H54 (cell line): ENCODE measurements around the gene AASDH.

Experiments
- DNase-seq: peaks from one replicate; pipeline ENCODE4 v3.0.0; 2011; ENCODE audit warnings: low spot score, mixed read lengths; ENCODE audit not compliant: insufficient read length
- FAIRE-seq: peaks from 3 replicates; lab custom pipeline; 2011; peaks lifted over from hg19 to GRCh38; lab: Jason Lieb, UNC
- POLR2A ChIP-seq: IDR thresholded peaks from 2 replicates; pipeline ENCODE4 v1.6.1; 2011; ENCODE audit warnings: low read depth, mild to moderate bottlenecking, low read length

AASDH gene

DNA sequence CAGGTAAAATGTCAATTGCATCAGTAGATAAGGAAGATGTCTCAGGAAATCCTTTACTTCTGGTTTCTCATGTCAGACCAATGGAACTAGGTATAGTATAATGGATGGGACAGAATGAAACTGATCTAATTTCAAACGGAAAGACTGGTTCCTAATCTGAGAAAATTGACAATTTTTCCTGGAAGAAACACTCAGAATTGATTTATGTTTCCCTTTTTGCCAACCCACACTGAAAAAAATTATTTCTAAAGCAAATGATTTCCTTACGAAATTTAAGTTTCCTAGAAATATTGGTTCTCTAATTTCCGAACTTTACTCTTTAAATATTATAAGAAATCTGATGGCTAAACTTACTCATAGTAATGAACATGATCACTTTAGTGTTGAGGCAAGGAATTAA lies 29.1 kb upstream of the AASDH start:
- no peak for TF ChIP-seq POLR2A
- DNase-seq: no peak
- no peak for FAIRE-seq

DNA sequence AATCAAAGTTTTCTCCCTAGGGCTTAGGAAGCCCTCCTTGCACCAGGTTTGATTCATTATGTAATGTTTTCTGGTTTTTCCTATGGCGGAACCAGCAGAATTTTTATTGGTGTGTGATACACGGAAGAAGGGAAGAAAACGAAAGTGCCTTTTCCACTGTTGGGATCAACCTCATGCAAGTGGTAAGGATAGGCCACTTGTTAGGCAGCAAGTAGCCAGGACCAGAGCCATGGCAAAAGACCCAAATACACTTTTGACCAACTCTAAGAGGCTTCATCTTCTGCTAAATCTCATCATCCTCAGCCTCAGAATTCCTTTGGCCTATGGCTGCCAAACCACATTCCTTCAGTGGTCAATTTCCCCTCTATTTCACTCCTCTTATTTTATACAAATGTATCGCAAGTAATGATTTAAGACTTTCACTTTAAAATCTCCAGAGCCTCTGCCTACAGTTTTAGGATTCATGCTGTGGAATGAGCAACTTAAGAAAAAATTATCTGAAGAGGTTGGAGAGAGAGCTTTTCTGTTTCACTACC lies 26.9 kb upstream of the AASDH start:
- no peak for TF ChIP-seq POLR2A
- DNase-seq (no peak), FAIRE-seq (peak; percentile 84)

- FAIRE-seq (peak; percentile 90), DNase-seq (peak; percentile 15)
- TF ChIP-seq POLR2A: no peak
Observed at GRCh38 chr4:56410247-56411062, 23.2 kb upstream of the AASDH start.

DNA sequence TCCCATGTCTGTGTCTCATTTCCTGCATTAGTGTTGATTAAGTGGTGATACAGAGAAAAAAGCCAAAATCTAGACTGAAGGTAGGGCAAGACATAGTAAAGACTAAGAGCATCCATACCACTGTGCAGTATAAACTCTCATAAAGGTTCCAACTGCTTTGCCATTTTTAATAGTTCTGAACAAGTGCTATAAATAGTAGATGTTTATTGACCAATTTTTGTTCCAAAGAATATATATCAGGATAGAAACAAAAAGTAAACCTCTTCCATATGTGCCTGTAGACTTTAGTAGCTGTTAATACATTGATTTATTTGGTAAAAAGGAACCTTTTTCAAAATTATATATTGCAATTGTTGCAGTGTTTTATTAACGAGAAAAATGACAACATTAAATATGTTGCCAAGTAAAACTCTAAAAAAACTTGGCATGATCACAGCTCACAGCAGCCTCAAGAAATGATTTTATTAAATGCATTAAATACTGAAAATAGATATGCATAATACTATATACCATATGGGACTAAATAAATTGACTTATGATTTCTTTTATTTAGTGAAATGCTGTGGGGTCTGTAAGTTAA lies 22.3 kb upstream of the AASDH start:
- no peak for DNase-seq
- no peak for TF ChIP-seq POLR2A
- no peak for FAIRE-seq

- DNase-seq (no peak), FAIRE-seq (no peak)
- TF ChIP-seq POLR2A: no peak
Observed at GRCh38 chr4:56408978-56409377, 21.7 kb upstream of the AASDH start.

GRCh38 chr4:56406151-56406550 lies 18.9 kb upstream of the AASDH start:
- TF ChIP-seq POLR2A: no peak
- no peak for FAIRE-seq
- no peak for DNase-seq

DNA sequence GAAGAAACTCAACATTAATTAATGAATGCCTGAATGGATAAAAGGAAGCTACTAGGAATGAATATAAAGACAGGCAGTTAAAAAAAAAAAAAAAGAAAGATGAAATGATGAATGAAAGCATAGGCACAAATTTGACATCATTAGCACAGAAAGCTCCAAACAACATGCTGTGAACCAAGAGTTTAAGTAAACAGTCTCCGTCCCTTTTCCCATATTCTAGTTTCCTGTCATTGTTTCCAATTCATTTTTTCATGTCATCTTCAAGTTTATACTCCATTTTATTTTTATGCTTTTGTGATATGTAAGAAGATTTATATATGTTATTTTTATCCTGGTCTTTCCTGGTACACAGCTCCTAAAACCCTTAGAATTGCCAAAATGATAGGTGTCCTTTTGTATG lies 17.7 kb upstream of the AASDH start:
- TF ChIP-seq POLR2A: no peak
- DNase-seq (no peak), FAIRE-seq (no peak)

- TF ChIP-seq POLR2A: no peak
- DNase-seq: no peak
- no peak for FAIRE-seq
Observed at GRCh38 chr4:56400560-56400959, 13.3 kb upstream of the AASDH start.

- DNase-seq (no peak), FAIRE-seq (no peak)
- no peak for TF ChIP-seq POLR2A
Observed at GRCh38 chr4:56391270-56391669, 4.0 kb upstream of the AASDH start.

DNA sequence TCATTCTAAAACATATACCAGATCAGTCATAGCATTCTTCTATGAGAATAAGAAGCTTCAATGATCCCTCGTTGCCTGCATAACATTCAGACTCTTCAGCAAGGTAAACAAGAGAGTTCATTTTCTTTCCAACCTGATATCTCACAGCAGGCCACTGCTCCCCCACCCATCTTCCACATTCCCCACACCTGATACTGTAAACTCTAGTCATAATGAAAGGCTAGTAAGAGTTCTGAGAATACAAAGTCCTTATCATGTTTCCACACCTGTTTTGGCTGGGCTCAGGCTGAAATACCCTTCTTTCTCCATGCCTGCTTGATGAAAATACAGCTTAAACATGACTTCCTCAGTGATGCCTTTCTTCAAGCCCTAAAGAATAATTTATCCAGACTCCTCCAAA lies 2.3 kb upstream of the AASDH start:
- DNase-seq (no peak), FAIRE-seq (no peak)
- no peak for TF ChIP-seq POLR2A

- DNase-seq (no peak), FAIRE-seq (no peak)
- TF ChIP-seq POLR2A: no peak
Observed at GRCh38 chr4:56388306-56388705, 1.0 kb upstream of the AASDH start.

DNA sequence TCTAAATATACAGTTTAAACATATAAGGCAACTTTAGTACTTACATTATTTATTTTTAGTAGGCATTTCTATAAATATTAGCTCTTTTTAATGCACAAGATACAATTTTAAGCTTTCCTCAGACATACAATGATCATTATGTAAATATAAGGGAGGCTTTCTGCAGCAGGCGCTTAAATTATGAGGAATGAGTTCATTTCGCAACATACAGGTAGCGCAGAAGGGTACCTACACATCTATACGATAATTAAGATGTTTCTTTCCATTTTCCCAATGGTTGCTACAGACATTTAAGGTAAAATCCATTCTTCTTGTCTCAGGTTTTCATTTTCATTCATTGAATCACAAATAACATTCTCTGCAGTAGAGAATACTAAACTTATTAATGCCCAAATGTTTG lies 1.2 kb downstream of the AASDH start:
- FAIRE-seq (no peak), DNase-seq (no peak)
- no peak for TF ChIP-seq POLR2A

DNA sequence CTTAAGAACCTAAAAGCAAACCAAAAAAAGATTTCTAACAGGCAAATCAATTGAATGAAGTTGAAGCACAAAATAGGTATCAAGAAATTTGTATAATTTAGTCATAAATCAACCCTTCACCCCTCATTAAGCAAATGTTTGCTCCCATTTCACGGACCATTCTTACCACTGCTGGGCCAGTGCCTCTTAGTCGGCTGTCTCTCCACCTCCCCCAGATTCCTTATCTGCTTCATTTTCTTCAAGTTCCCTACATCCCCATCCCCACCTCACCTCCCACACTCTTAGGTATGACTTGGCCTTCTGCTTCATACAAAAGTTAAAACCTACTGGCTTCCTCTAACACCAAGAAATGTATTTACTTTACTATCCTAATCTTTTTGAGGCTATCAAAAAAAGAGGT lies 11.8 kb downstream of the AASDH start:
- no peak for TF ChIP-seq POLR2A
- no peak for FAIRE-seq
- no peak for DNase-seq

GRCh38 chr4:56374956-56375355 lies 12.3 kb downstream of the AASDH start:
- DNase-seq (no peak), FAIRE-seq (no peak)

GRCh38 chr4:56372774-56373173 lies 14.5 kb downstream of the AASDH start:
- no peak for FAIRE-seq
- TF ChIP-seq POLR2A: no peak
- no peak for DNase-seq

More at GRCh38 chr4:56374956-56375355, 12.3 kb downstream of the AASDH start:
- TF ChIP-seq POLR2A: no peak
